OCI-LY1 (cell line): ENCODE data around the gene TMBIM4.

Experiments
- H2AFZ ChIP-seq: fragments of 200-600 bp; sonication (generic), shearing (Covaris generic); 2 replicates; pipeline ENCODE4 v1.6.0; 2014; ENCODE audit warnings: antibody characterized with exemption, mild to moderate bottlenecking, low read length
- H3F3A ChIP-seq: fragments of 200-600 bp; sonication (generic), shearing (Covaris generic); 2 replicates; pipeline ENCODE4 v1.6.0; 2014; ENCODE audit warnings: mild to moderate bottlenecking, antibody characterized with exemption, low read length, moderate library complexity; ENCODE audit not compliant: insufficient read depth
- H3K27ac ChIP-seq: fragments of 200-600 bp; sonication (generic); 2 replicates; pipeline ENCODE4 v1.5.1; 2014; ENCODE audit warnings: low read length, mixed run types, mild to moderate bottlenecking, low read depth; ENCODE audit not compliant: poor library complexity, severe bottlenecking
- H3K27me3 ChIP-seq: fragments of 200-600 bp; sonication (generic); 2 replicates; pipeline ENCODE4 v1.6.0; 2014; ENCODE audit warnings: antibody characterized with exemption, mild to moderate bottlenecking, low read length, moderate library complexity; ENCODE audit not compliant: insufficient read depth
- H3K36me3 ChIP-seq: fragments of 200-600 bp; sonication (generic); 2 replicates; pipeline ENCODE4 v1.6.1; 2014; ENCODE audit warnings: mild to moderate bottlenecking, antibody characterized with exemption, low read length, moderate library complexity, mixed read lengths; ENCODE audit not compliant: insufficient read depth
- H3K4me1 ChIP-seq: fragments of 200-600 bp; sonication (generic); 2 replicates; pipeline ENCODE4 v1.5.1; 2014; ENCODE audit warnings: mild to moderate bottlenecking, low read length, moderate library complexity; ENCODE audit not compliant: insufficient read depth, severe bottlenecking
- H3K4me2 ChIP-seq: fragments of 200-600 bp; sonication (generic), shearing (Covaris generic); 2 replicates; pipeline ENCODE4 v1.6.1; 2014; ENCODE audit warnings: low read length
- H3K4me3 ChIP-seq: fragments of 200-600 bp; sonication (generic); 2 replicates; pipeline ENCODE4 v1.5.1; 2014; ENCODE audit warnings: low read length, low read depth, mild to moderate bottlenecking, mixed read lengths; ENCODE audit not compliant: poor library complexity, severe bottlenecking
- H3K79me2 ChIP-seq: fragments of 200-600 bp; shearing (Covaris generic); 2 replicates; pipeline ENCODE4 v1.6.1; 2016; ENCODE audit warnings: mixed run types, low read length, mixed read lengths; ENCODE audit not compliant: insufficient read depth
- H3K9ac ChIP-seq: fragments of 200-600 bp; sonication (generic), shearing (Covaris generic); 2 replicates; pipeline ENCODE4 v1.6.1; 2014; ENCODE audit warnings: mild to moderate bottlenecking, low read length, mixed read lengths
- H3K9me2 ChIP-seq: fragments of 200-600 bp; sonication (generic), shearing (Covaris generic); 2 replicates; pipeline ENCODE4 v1.6.1; 2014; ENCODE audit warnings: low read depth, mild to moderate bottlenecking, low read length, mixed read lengths
- H3K9me3 ChIP-seq: fragments of 200-600 bp; shearing (Covaris generic); 2 replicates; pipeline ENCODE4 v1.6.1; 2014; ENCODE audit warnings: low read length, mixed read lengths
- H4K20me1 ChIP-seq: fragments of 200-600 bp; sonication (generic), shearing (Covaris generic); 2 replicates; pipeline ENCODE4 v1.6.0; 2016; ENCODE audit warnings: mild to moderate bottlenecking, low read length; ENCODE audit not compliant: insufficient read depth
- CTCF ChIP-seq: fragments of 200-600 bp; sonication (generic), shearing (Covaris generic); IDR thresholded peaks from 2 replicates; pipeline ENCODE4 v1.5.1; 2017; ENCODE audit warnings: mild to moderate bottlenecking, antibody characterized with exemption, low read length, moderate library complexity, mixed read lengths
- EZH2 ChIP-seq: fragments of 200-600 bp; sonication (generic), shearing (Covaris generic); IDR thresholded peaks from 2 replicates; pipeline ENCODE4 v1.8.0; 2017; ENCODE audit warnings: borderline replicate concordance, mixed run types, mild to moderate bottlenecking, antibody characterized with exemption, low read length, moderate library complexity, mixed read lengths

The TMBIM4 gene

DNA sequence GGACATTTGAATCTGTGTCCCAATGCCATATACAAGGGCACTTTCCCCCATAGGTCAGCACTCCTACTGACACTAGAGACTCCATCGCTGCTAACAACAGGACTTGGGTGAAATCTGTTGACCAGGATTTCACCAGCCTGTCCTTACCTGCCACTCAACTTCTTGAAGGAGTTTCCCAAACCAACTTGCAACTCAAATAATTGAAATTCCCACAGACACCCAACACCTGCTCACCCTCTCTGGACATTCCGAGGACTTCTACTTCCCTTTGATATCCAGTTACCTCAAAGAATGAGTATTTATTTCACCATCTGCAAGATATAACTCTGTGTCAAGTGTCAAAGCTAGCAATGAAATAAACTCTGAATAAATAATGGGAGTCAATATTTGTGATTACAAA is 83.8 kb downstream of the TMBIM4 start:
- no peak for TF ChIP-seq CTCF
- no peak for TF ChIP-seq EZH2
- H3K4me1 ChIP-seq: no peaks in the 10 kb centered on the region
- no peaks in the 10 kb centered on the region for H3F3A ChIP-seq
- no peak overlapping the region for H2AFZ ChIP-seq
- no peaks in the 10 kb centered on the region for H4K20me1 ChIP-seq
- no peak overlapping the region for H3K4me2 ChIP-seq
- H3K4me3 ChIP-seq: no peak overlapping the region
- H3K79me2 ChIP-seq: no peaks in the 10 kb centered on the region
- H3K36me3 ChIP-seq: no peaks in the 10 kb centered on the region
- H3K9ac ChIP-seq: no peak overlapping the region
- H3K27me3 ChIP-seq: no peaks in the 10 kb centered on the region
- no peak overlapping the region for H3K27ac ChIP-seq
- no peaks in the 10 kb centered on the region for H3K9me2 ChIP-seq
- no peaks in the 10 kb centered on the region for H3K9me3 ChIP-seq
